Left hindlimb (tissue), 1 donor: ENCODE results near the gene CCDC15.

Experiments used
- DNase-seq: peaks from one replicate; pipeline ENCODE4 v3.0.0-alpha.2; 2018

CCDC15 gene

DNA sequence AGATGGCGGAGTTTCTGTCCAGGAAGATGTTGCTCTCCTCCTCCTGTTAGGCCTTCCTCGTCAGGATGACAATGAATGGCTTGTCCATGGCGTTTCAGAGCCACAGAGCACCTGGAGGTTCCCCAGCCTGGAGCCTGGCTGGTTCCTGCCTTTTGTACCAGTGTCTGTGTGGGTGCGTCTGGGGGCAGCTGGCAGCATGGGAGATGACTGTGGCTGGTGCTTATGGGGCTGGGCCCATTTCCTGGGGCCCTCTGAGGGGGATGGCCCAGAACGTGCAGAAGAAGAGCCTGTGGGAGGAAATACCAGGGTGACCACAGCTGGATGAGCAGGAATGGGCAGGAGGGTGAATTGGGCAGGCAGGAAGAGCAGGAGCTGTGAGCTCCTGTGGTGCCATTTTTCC lies 115.8 kb downstream of the CCDC15 start:
- no peak for DNase-seq

DNA sequence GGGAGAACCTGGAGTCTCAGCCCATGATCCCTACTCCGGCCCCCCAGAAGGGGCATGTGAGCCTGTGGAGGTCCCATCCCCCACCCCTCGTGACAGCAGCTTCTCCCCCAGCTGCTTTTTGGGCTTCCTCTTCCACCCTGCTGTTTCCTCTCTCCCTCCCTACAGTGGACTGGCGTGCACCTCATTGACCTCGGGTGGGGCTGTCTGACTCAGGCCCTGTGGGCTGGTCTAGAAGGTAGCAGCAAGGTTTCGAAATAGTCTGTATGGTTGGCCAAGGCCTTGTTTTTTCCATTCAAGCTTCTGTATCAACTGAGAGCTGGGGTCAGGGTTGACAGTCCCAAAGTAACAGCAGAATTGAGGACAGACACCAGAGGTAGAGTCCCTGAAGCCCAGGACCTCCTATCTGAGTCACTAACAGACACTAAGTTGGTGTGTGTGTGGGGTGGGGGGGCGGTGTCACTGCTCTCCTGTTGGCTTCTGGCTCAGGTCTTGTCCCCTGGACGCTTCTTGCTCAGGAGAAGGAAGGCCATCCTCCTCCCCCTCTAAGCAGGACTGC lies 116.8 kb downstream of the CCDC15 start:
- peak; percentile 49 for DNase-seq

- DNase-seq, result no peak
These were observed 117.4 kb downstream of the CCDC15 start for GRCh38 chr11:125071435-125071834.

DNA sequence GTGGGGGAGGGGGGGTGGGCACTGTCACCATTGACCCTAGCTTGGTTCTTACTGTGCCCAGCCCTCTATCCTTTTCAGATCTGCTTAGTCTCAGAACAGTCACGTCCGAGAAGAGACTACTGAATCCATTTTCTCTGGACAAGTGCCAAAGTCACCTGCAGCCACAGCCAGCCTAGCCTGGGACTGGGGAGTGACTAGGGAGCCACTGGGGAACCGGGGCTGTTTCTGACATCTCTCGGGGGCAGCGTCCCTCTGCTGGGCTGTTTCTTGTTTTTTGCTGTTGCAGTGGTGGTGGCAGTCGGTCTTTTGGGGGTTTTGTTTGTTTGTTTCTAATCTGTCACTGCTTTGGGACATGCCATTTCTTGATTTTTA lies 117.8 kb downstream of the CCDC15 start:
- DNase-seq, result no peak

GRCh38 chr11:125072218-125072960 lies 118.4 kb downstream of the CCDC15 start:
- no peak for DNase-seq

DNA sequence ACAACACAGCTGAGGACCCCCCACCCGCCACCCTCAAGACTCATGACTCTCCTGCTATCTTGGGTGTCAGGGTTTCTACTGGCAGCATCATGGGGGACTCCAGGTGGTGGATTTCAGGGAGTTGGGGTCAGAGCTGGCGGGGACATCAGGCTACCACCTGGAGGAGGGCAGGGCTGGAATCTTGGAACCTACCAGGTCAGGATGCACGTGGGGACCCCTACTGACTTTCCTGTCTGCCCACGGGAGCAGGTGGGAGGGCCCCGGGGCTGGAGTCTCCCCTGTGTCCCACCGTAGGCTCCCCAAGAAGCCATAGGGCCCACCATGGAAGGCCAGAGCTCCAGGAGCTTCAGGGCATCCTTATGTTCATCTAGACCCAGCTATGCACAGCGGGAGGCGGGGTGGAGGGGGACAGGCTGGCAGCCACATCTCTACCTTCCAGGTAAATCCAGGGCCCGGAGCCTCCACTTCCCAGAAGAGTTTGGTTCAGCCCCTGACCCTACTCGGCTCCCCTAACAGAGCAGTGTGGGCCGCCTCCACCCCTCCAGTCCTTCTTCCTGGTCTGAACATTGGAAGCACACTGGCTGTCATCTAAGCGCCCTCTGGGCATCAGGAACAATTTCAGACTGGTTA lies 119.1 kb downstream of the CCDC15 start:
- DNase-seq, result no peak

DNA sequence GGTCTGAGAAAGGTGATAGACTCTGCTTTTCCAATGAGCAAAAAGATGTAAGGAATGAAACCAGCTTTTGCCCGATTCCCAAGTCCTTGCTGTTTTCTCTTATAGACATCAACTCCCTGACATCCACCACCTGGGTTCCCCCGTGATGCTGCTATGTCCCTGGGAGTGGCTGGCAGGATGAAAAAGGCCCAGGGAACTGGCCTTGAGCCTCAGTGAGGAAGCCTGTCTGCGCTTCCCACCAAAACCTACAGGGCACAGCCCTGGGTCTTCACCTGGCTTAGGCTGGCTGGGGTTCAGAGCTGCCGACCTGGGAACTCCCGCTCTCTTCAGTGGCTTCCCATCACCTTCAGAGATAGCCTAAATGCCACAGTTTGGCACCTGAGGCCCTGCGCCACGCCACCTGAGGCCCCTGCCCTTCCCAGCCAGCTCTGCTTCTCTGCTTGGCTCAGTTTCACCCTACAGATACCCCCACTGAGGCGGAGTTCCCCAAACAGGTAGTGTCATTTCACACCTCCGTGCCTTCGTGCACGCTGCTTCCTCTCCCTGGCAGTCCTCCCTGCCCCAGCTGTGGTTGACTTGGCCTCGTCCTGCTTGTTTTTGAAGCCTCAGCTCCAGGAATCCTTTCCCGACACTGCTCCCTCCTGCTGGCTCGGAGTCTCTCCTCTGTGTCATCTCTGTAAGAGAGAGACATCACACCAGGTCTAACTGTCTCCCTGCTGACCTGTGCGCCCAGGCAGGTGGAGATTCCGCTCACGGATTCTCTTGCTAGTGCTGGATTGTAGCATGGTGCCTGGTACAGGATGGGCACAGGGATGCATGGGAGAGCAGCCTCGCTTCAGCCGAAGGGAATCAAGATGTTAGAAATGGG lies 119.8 kb downstream of the CCDC15 start:
- no peak for DNase-seq

DNA sequence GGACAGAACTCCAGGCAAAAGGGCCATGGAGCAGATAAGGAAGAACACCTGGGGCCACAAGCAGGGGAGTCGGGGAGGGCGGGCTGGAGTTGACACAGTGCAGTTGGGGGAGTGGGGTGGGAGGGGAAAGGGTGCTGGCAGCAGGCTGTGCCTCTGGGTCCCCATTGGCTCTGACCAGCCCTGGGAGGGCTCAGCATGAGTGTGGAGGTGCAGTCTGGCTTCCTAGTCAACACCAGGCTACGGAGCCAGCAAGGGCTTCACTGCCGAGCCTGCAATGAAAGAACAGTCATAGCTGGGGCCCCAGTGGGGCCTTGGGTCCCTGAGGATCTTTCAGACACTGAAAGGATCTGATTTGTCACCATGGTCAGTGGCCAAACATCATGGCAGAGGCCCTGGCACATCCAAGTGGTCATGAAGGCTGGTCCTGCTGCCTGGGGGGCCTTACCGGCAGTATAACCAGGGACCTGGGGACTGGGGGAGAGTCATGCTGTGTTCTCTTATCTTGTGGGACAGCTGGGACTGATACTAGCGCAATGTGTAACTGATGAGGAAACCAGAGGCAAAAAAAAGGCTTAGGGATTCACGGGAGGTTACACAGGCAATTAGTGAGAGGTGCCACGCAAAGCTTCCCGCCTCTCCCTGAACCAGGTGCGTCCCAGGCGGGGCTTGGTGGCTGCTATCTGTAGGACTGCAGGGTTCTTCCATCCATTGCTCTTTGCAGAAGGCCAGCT lies 120.7 kb downstream of the CCDC15 start:
- DNase-seq, result no peak

GRCh38 chr11:125075242-125075625 lies 121.2 kb downstream of the CCDC15 start:
- no peak for DNase-seq

DNA sequence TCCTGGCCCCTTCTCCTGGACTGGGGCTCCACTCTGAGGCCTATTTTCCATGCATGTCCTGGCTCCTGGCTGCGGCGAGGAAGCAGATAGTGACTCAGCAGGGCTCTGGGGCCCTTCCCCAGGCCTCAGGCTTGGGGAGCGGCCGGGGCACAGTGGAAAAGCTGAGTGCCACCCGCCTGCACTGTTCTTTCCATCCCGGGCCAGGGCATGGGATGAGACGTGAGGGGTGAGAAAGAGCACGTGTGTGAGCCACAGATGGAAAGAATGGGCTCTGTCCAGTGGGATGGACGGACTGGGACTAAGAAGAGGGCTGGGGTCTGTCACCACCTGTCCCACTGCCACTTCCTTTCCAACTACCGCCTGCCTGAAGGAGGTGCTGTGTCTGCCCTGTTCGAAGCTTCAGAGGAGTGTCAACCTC lies 121.9 kb downstream of the CCDC15 start:
- peak; percentile 52 for DNase-seq

- no peak for DNase-seq
These were observed 122.5 kb downstream of the CCDC15 start for GRCh38 chr11:125076378-125076945.

DNA sequence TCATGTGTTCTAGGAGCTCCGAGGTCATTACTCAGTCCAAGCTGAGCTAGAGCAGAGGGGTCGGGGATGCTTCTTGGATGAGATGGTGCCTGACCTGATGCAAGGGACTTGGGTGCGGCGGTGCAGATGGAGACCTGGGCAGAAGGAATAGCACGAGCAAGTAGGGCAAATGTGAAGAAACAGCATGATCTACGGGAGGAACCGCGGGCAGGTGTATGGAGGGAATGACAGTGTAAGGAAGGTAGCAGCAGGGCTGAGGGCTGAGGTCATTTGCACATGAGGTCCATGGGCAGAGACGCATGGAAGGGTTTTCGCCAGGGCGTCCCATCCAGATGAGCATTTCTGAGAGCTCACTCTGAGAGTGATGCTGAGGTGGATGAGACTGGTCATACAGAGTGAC lies 124.0 kb downstream of the CCDC15 start:
- DNase-seq, result no peak

DNA sequence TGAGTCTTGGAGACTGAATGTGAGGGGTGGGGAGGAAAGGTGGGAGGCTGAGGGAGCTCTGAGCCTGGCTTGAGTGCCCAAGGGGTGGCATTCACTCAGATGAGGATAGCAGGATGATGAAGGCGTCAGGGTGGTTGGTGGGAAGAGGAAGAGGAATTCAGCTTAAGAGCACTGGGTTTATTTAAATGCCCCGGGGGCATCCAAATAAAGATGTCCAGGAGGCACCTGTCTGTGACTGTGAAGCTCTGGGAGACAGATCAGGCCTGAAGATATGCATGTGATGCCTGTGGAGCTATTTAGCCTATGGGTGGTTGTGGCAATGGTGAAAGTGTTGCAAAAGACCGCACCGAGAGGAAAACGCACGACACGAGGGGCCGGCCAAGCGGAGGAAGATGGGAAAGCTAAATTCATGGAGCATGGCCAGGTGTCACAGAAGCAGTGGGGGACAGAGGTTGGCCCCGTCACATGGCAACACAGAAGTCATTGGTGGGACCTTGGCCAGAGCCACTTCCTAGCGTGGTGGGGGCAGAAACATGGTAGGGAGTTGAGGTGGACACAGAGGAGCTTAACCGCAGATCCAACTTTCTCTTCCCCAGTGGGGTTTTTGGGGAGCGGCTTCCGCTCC lies 124.6 kb downstream of the CCDC15 start:
- no peak for DNase-seq

DNA sequence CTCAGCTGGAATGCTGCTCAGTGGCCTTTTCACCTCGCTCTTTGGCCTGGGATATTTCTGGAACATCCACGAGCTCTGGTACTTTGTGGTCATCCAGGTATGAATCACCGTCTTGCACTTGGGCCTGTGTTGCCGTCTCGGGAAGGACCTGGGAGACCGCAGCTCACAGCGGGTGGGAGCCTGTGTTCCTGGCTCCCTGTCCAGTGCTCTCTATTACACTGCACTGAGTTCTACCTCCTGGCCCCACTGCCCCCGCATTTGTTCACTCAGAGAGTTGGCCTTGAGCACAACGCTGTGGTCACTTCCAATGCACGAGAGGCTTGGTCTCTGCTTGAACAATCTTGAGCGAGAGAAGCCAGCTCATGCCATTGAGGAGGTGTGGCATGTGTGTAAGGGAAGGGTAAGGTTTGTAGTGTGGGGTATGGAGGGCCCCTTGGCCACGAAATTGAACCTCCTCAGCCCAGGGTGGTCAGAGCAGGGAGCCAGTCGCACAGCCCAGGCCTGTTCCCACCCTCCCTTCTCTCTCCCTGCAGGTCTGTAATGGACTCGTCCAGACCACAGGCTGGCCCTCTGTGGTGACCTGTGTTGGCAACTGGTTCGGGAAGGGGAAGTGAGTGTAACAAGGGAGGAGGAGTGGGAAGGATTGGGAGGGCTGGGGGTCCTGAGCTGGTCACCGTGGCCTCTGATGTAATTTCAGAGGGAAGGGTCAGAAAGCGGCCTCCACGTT lies 125.3 kb downstream of the CCDC15 start:
- no peak for DNase-seq

GRCh38 chr11:125079878-125080530 lies 126.0 kb downstream of the CCDC15 start:
- no peak for DNase-seq

- DNase-seq, result no peak
These were observed 126.5 kb downstream of the CCDC15 start for GRCh38 chr11:125080531-125080911.

GRCh38 chr11:125081098-125081798 lies 127.2 kb downstream of the CCDC15 start:
- DNase-seq, result no peak

DNA sequence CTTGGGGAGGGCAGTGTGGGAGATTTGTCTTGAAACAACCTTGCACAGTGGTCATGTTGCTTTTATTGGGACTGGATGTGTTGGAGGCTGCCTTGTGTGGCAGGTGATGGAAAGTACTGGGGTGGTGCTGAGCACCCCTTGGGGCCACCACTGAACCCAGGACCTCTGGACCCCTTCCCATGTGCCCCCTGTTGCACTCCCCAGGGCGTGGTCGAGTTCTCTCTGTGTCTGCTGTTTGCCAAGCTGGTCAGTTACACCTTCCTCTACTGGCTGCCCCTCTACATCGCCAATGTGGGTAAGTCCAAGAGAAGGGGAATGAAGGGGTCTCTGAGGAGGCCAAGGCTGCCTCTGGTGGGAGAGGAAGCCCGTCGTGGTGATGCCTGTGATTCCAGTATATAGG lies 128.0 kb downstream of the CCDC15 start:
- DNase-seq, result no peak

GRCh38 chr11:125082611-125083311 lies 128.8 kb downstream of the CCDC15 start:
- DNase-seq, result no peak
